Measurements from ENCODE around the gene DDX41.
A peak's percentile ranks its signal among the peaks of the same experiment; 100 is the strongest.
"Not testable (repeated sequence)": the region's sequence is repeated elsewhere in the genome, so short reads cannot be mapped to it uniquely, and the experiment has no call there.

The DDX41 gene

GRCh38 chr5:177516601-177517568, at the start of gene DDX41:
TSS of gene DDX41 (minus strand) at chr5:177516961. CDS start at chr5:177516945, 16 bp downstream.
- peak; percentile 63 to 99 (median 97) for DNase-seq

DNA sequence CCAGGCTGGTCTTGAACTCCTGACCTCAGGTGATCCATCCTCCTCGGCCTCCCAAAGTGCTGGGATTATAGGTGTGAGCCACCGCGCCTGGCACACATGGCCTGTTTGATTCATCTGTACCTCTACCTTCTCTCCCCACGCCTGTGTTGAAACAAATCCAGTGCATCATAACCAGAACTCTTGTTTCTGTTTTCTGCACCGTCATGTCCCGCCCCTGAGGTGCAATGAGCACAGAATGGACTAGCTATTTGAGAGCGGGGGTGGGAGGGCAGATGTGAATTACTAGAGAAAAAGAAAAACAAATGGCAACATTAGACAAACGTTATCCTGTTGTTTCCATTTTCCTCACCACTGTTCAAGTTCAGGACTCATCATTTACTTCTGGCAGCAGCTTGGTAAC, 48.3 kb upstream of the DDX41 start:
- no peak for DNase-seq

DNA sequence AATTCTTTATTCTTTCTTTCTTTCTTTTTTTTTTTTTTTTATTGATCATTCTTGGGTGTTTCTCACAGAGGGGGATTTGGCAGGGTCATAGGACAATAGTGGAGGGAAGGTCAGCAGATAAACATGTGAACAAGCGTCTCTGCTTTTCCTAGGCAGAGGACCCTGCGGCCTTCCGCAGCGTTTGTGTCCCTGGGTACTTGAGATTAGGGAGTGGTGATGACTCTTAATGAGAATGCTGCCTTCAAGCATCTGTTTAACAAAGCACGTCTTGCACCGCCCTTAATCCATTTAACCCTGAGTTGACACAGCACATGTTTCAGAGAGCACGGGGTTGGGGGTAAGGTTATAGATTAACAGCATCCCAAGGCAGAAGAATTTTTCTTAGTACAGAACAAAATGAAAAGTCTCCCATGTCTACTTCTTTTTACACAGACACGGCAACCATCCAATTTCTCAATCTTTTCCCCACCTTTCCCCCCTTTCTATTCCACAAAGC, 42.7 kb upstream of the DDX41 start:
- not testable (repeated sequence) for DNase-seq

DNA sequence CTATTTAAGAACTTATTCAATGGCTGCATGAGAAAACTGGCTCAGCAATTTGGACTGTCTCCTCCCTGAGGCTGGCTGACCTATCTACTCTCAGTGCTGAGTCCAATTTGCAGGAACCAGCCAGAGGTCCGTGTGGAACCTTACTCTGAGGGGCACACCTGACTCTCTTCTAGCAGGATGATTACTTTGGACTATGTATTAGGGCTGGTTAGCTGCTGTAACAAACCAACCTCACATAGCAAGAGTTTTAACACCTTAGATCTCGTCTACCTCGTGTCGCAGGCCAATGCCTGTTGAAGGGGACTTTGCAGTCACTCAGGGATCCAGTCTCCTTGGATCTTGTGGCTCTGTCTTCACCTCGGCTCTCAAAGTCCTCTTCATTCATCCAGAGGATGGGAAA, 41.0 kb upstream of the DDX41 start:
- no peak for DNase-seq

GRCh38 chr5:177557041-177557647, 40.4 kb upstream of the DDX41 start:
- DNase-seq = no peak

GRCh38 chr5:177555665-177556064, 38.9 kb upstream of the DDX41 start:
- DNase-seq = no peak

- DNase-seq = no peak
These were observed 38.5 kb upstream of the DDX41 start for GRCh38 chr5:177555228-177555627.

- peak; percentile 33 to 96 (median 90) for DNase-seq
These were observed 37.8 kb upstream of the DDX41 start, which contains the start of gene FAM193B for GRCh38 chr5:177554474-177555111. TSS of gene FAM193B (minus strand) at chr5:177554563. CDS start at chr5:177554458, 105 bp downstream.

DNA sequence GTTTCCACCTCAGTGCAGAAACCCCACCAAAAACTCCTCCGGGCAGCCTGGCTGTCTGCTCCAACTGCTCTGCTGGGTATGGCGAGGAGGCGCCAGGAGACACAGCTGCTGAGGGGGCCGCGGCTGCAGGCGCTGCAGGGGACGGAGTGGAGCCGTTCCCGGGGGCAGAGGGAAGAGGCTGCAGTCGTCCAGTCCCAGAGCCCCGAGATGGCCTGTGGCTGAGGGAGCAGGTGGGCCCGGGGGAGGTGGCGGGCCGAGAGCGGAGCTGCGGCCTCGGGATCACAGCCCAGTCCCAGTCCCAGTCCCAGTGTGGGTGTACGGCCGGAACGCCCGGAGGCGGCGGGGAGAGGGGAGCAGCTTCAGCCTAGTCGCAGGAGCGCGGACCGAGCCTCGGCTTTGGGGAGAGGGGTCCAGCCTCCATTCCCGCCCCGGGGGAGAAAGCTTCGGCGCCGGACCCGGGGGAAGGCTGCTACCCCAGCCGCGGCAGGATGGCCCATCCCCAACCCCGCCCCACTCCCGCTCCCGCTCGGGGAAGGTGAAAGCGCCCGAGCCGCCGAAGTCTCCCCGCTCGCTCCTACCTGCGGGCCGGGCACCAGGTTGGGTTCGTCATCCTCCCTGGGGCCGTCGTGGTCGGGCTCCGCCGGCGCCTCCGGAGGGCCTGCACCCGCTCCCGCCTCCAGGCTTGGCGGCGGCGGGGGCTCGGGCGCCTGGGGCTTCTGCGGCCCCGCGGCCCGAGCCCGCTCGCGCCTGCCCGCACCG, 37.1 kb upstream of the DDX41 start:
- peak in 29 of 56 donors; percentile 18 to 65 (median 42) for DNase-seq

- peak in 5 of 56 donors; percentile 8 to 22 (median 21) for DNase-seq
These were observed 36.2 kb upstream of the DDX41 start for GRCh38 chr5:177552839-177553455.

- no peak for DNase-seq
These were observed 33.4 kb upstream of the DDX41 start for GRCh38 chr5:177550122-177550521.

GRCh38 chr5:177548495-177548894, 31.7 kb upstream of the DDX41 start:
- DNase-seq = no peak

GRCh38 chr5:177547736-177548135, 31.0 kb upstream of the DDX41 start:
- DNase-seq = no peak

- DNase-seq = peak in 16 of 56 donors; percentile 10 to 68 (median 27)
These were observed 29.5 kb upstream of the DDX41 start for GRCh38 chr5:177546258-177546741.

GRCh38 chr5:177545487-177546257, 28.9 kb upstream of the DDX41 start:
- peak in 2 of 56 donors; percentile 8 to 44 for DNase-seq

DNA sequence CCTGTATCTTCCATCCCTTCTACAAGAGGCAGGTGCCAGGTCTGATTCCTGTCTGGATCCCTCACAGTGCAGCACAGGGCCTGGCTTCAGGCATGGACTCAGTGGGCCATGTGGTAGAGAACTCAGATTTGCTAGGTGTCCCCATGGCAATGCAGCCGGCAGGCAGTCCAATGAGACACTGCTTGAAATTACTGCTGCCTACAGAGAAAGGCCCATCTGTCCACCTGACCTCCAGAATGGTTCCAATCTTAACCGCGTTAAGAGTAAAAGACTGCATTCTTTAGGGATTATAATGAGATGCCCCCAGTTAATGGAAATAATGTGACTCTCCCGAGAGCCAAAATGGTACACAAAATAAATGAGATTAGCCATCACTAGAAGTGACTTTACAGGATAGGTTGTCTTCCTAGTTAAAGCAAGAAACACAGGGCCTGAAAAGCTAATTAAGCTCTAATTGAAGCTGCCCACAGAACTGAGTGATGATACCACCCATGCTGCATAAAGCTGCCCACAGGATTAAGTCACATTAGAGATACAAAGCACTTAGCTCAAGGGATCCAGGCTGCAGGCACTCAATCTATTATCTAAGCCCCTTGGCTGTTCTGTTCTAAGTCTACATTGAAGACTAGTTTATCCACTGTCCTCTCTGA, 26.2 kb upstream of the DDX41 start:
- no peak for DNase-seq

- no peak for DNase-seq
These were observed 23.7 kb upstream of the DDX41 start for GRCh38 chr5:177540438-177540837.

- DNase-seq = no peak
These were observed 22.6 kb upstream of the DDX41 start for GRCh38 chr5:177539411-177539810.

DNA sequence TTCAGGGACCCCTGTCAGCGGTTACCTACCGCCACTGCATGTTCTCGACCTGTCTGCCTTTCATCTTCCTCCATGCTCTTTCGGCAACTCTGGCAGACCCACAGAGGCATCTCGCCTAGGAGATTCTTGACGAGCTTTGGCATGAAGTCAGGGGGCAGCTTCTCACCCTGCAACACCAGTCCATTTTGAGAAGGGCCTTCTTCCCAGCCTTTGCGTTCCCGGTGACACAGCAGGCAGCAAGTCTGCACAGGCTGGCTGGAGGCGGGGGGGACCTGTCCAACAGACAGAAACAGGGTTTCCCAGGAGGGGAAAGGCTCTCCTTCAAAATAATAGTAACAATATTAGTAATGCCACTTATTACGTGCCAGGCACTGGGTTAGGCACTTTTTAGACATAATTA, 22.1 kb upstream of the DDX41 start:
- DNase-seq = no peak
